ENCODE data around the gene HPDL.

Gene HPDL

GRCh38 chr1:45325851-45326506 lies 716 bp upstream of the HPDL start:
- no peak for FAIRE-seq

- FAIRE-seq, result no peak
These were observed 1.2 kb downstream of the HPDL start for GRCh38 chr1:45327644-45328515.

GRCh38 chr1:45328680-45329079 lies 2.0 kb downstream of the HPDL start:
- FAIRE-seq, result no peak

- FAIRE-seq, result no peak
These were observed 2.8 kb downstream of the HPDL start for GRCh38 chr1:45329445-45329844.

- FAIRE-seq, result no peak
These were observed 5.0 kb downstream of the HPDL start for GRCh38 chr1:45331436-45332345.

- FAIRE-seq, result no peak
These were observed 5.6 kb downstream of the HPDL start for GRCh38 chr1:45332346-45332720.

GRCh38 chr1:45334308-45335245 lies 7.9 kb downstream of the HPDL start:
- no peak for FAIRE-seq

GRCh38 chr1:45335855-45336324 lies 9.2 kb downstream of the HPDL start:
- FAIRE-seq, result peak; percentile 91

- FAIRE-seq, result no peak
These were observed 11.1 kb downstream of the HPDL start for GRCh38 chr1:45337630-45338325.

- FAIRE-seq, result no peak
These were observed 13.3 kb downstream of the HPDL start, which contains the start of the genes MUTYH and TOE1 for GRCh38 chr1:45339789-45340558. TSS of gene MUTYH (minus strand) at chr1:45340440. CDS start at chr1:45334505, 5,935 bp downstream. TSS of gene TOE1 (plus strand) at chr1:45340170. CDS start at chr1:45340253, 83 bp downstream.

- no peak for FAIRE-seq
These were observed 14.2 kb downstream of the HPDL start for GRCh38 chr1:45340816-45341466.

- FAIRE-seq, result no peak
These were observed 17.8 kb downstream of the HPDL start for GRCh38 chr1:45344499-45344898.

- no peak for FAIRE-seq
These were observed 18.3 kb downstream of the HPDL start for GRCh38 chr1:45345014-45345413.

GRCh38 chr1:45346473-45346872 lies 19.8 kb downstream of the HPDL start:
- FAIRE-seq, result no peak

GRCh38 chr1:45348020-45348419 lies 21.3 kb downstream of the HPDL start:
- no peak for FAIRE-seq

GRCh38 chr1:45348609-45348965 lies 21.9 kb downstream of the HPDL start:
- no peak for FAIRE-seq

- no peak for FAIRE-seq
These were observed 22.4 kb downstream of the HPDL start for GRCh38 chr1:45348966-45349677.

- FAIRE-seq, result no peak
These were observed 24.8 kb downstream of the HPDL start for GRCh38 chr1:45351508-45351907.

- FAIRE-seq, result no peak
These were observed 27.0 kb downstream of the HPDL start for GRCh38 chr1:45353685-45354084.
